MM.1S (cell line): ENCODE data around the gene CISD1.

ENCODE experiments used
- DNase-seq: peaks from one replicate; pipeline ENCODE4 v3.0.0-alpha.2; 2015
- H2AFZ ChIP-seq: fragments of 300-600 bp; sonication (generic); 2 replicates; pipeline ENCODE4 v1.6.0; 2016; ENCODE audit warnings: antibody characterized with exemption, low read length
- H3F3A ChIP-seq: fragments of 300-600 bp; sonication (generic); 2 replicates; pipeline ENCODE4 v1.6.1; 2016; ENCODE audit warnings: mild to moderate bottlenecking, antibody characterized with exemption, low read length, moderate library complexity, mixed read lengths; ENCODE audit not compliant: insufficient read depth
- H3K27ac ChIP-seq: fragments of 300-600 bp; sonication (generic); 2 replicates; pipeline ENCODE4 v1.5.1; 2016; ENCODE audit warnings: mild to moderate bottlenecking, low read length
- H3K27me3 ChIP-seq: fragments of 300-600 bp; sonication (generic); replicated peaks from 2 replicates; pipeline ENCODE4 v1.6.0; 2016; ENCODE audit warnings: low read length; ENCODE audit not compliant: insufficient read depth
- H3K36me3 ChIP-seq: fragments of 300-600 bp; sonication (generic); replicated peaks from 2 replicates; pipeline ENCODE4 v1.6.1; 2016; ENCODE audit warnings: mild to moderate bottlenecking, low read length, mixed read lengths; ENCODE audit not compliant: insufficient read depth
- H3K4me1 ChIP-seq: fragments of 300-600 bp; sonication (generic); 2 replicates; pipeline ENCODE4 v1.6.1; 2016; ENCODE audit warnings: low read length, mixed read lengths
- H3K4me2 ChIP-seq: fragments of 300-600 bp; sonication (generic); 2 replicates; pipeline ENCODE4 v1.6.0; 2016; ENCODE audit warnings: low read depth, low read length
- H3K4me3 ChIP-seq: fragments of 300-600 bp; sonication (generic); 2 replicates; pipeline ENCODE4 v1.5.1; 2016; ENCODE audit warnings: low read length, mixed read lengths
- H3K79me2 ChIP-seq: fragments of 300-600 bp; sonication (generic); 2 replicates; pipeline ENCODE4 v1.6.1; 2016; ENCODE audit warnings: mixed run types, low read length, mixed read lengths
- H3K9ac ChIP-seq: fragments of 300-600 bp; sonication (generic); 2 replicates; pipeline ENCODE4 v1.6.1; 2016; ENCODE audit warnings: low read length, mixed read lengths
- H3K9me2 ChIP-seq: fragments of 300-600 bp; sonication (generic); replicated peaks from 2 replicates; pipeline ENCODE4 v1.6.1; 2016; ENCODE audit warnings: mild to moderate bottlenecking, low read length, mixed read lengths; ENCODE audit not compliant: insufficient read depth
- H3K9me3 ChIP-seq: fragments of 300-600 bp; sonication (generic); replicated peaks from 2 replicates; pipeline ENCODE4 v1.6.1; 2016; ENCODE audit warnings: mild to moderate bottlenecking, low read length, mixed read lengths; ENCODE audit not compliant: insufficient read depth
- H4K20me1 ChIP-seq: fragments of 300-600 bp; sonication (generic); 2 replicates; pipeline ENCODE4 v1.6.1; 2016; ENCODE audit warnings: mild to moderate bottlenecking, low read length, moderate library complexity, mixed read lengths; ENCODE audit not compliant: insufficient read depth
- EZH2 ChIP-seq: fragments of 300-600 bp; sonication (generic); optimal IDR thresholded peaks from 2 replicates; pipeline ENCODE3; 2017; ENCODE audit warnings: low read depth, mild to moderate bottlenecking, antibody characterized with exemption, low read length, mixed read lengths
- EZH2phosphoT487 ChIP-seq: fragments of 300-600 bp; sonication (generic); IDR thresholded peaks from 2 replicates; pipeline ENCODE4 v1.6.1; 2018; ENCODE audit warnings: antibody characterized with exemption, low read length
- TF ChIP-seq, protein P1 (sequence below): fragments of 300-600 bp; sonication (generic); IDR thresholded peaks from 2 replicates; pipeline ENCODE4 v1.5.1; 2016; ENCODE audit warnings: antibody characterized with exemption, low read length, mixed read lengths

Gene CISD1

DNA sequence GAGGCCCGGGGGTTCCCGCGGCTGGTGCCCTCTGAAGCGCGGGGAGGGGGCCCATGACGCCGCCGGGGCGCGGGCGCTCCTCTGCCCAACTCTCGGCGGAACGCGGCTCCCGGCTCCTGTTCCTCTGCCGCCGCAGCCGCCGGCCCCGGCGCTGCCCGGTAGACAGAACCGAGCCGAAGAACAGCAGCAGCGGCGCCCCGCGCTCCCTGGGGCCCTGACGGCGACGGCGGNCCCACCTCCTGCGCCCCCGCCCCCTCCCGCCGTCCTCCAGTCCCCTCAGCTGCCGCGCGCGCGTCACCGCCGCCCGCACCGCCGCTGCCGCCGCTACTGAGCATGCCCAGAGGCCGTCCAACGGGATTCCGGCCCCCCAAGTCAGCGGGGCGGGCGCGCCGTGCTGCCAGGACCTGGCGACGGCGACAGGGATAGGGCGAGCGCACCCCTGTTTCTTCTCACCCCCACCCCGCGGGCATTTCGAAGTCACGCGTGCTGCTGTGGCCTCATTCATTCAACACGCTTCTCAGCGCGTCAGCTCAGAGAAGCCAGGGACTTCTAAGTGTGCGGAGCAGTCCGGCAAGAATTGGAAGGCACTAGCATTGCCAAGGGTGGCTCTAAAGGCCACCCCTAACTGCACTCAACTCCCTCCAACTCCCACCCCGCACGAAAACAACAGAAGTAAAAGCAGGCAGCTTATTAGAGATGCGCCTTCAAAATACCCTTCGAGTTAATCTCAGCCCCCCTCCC lies 1.1 kb upstream of the CISD1 start, which contains the start of gene IPMK:
TSS of gene IPMK (minus strand) at position 182 of the 741 bp plus-strand sequence. CDS start 283 bp downstream, outside the sequence.
- Histone ChIP-seq H4K20me1 (no peaks in the 10 kb centered on the region), H3K36me3 (no peaks in the 10 kb centered on the region), H3K9me3 (no peaks in the 10 kb centered on the region), H3K27ac (peak within 1 kb of the TSS; percentile 76), H3K9ac (peak within 1 kb of the TSS; percentile 83), H3K27me3 (no peaks in the 10 kb centered on the region), H3K9me2 (no peaks in the 10 kb centered on the region), H3K4me2 (peak within 1 kb of the TSS; percentile 97), H2AFZ (peak within 1 kb of the TSS; percentile 88), H3F3A (peaks cover 27% of the 10 kb centered on the region), H3K79me2 (peaks cover 81% of the 10 kb centered on the region), H3K4me1 (peaks cover 7% of the 10 kb centered on the region; the same call in 1 of the 2 replicates), H3K4me3 (peak within 1 kb of the TSS; percentile 97)
- DNase-seq = peak; percentile 95
- TF ChIP-seq EZH2phosphoT487 = no peak
- TF ChIP-seq EZH2 = no peak
- TF ChIP-seq, protein P1, sequence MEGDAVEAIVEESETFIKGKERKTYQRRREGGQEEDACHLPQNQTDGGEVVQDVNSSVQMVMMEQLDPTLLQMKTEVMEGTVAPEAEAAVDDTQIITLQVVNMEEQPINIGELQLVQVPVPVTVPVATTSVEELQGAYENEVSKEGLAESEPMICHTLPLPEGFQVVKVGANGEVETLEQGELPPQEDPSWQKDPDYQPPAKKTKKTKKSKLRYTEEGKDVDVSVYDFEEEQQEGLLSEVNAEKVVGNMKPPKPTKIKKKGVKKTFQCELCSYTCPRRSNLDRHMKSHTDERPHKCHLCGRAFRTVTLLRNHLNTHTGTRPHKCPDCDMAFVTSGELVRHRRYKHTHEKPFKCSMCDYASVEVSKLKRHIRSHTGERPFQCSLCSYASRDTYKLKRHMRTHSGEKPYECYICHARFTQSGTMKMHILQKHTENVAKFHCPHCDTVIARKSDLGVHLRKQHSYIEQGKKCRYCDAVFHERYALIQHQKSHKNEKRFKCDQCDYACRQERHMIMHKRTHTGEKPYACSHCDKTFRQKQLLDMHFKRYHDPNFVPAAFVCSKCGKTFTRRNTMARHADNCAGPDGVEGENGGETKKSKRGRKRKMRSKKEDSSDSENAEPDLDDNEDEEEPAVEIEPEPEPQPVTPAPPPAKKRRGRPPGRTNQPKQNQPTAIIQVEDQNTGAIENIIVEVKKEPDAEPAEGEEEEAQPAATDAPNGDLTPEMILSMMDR = no peak

DNA sequence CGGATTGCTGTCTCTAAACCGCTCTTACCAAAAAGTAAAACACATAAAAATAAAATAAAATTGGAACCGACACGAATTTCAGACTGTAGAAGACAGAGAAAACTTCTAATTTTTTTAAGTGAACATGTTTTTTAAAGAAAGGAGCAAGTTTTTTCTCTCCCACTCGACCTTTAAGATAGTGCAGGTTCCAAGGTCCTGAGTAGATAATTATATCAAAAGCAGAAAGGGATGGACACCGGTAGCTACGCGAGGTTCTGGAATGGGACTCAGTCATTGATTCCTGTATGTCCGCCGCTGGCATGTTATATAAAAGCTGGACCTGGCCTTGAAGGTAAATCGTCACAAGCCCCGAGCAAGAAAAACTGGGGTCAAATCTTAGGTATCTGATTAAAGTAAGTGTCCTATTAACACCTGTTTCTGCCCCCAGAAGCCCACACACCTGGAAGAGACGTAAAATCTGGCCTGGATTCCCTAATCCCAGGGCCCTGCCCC lies 462 bp upstream of the CISD1 start:
- H3K36me3 ChIP-seq = no peaks in the 10 kb centered on the region
- peak overlapping the region; percentile 91 for H3K4me2 ChIP-seq
- no peaks in the 10 kb centered on the region for H4K20me1 ChIP-seq
- DNase-seq = no peak
- no peaks in the 10 kb centered on the region for H3K9me3 ChIP-seq
- peak overlapping the region; percentile 56 for H3K9ac ChIP-seq
- H3K27ac ChIP-seq = peak overlapping the region; percentile 76
- peak overlapping the region; percentile 67 for H3K4me3 ChIP-seq
- peaks cover 7% of the 10 kb centered on the region; the same call in 1 of the 2 replicates for H3K4me1 ChIP-seq
- no peaks in the 10 kb centered on the region for H3K27me3 ChIP-seq
- H2AFZ ChIP-seq = peak overlapping the region; percentile 78
- H3K79me2 ChIP-seq = peaks cover 81% of the 10 kb centered on the region
- H3K9me2 ChIP-seq = no peaks in the 10 kb centered on the region
- TF ChIP-seq EZH2phosphoT487 (no peak), EZH2 (no peak)
- TF ChIP-seq, protein P1 = no peak
- peaks cover 27% of the 10 kb centered on the region for H3F3A ChIP-seq

DNA sequence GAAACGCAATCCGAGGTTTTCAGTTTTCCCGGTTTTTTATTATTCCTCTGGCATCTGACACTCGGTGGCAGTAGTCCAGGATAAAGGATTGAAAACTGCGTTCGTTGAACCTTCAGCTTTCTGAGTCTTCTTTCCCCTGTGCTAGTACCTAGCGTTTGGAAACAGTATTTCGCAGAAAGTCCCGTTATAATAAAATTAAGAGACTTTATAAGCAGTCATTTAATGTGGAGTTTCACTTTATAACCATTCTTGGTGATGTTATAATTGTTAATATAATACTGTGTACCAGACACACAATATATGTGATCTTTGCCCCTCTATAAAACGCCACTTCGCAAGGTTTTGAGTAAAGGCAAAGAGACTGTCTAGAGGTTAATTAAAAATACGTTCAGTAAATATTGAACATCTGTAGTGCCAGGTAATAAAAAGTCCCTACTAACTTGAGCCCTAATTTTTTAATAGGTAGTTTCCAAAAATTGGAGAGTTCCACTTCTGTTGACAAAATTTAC lies 874 bp downstream of the CISD1 start:
- Histone ChIP-seq H3K9me2 (no peaks in the 10 kb centered on the region), H3F3A (peaks cover 27% of the 10 kb centered on the region), H3K36me3 (no peaks in the 10 kb centered on the region), H3K9ac (peak overlapping the region; percentile 75), H3K4me2 (peak overlapping the region; percentile 90), H3K27ac (peak overlapping the region; percentile 76; the same call in 1 of the 2 replicates), H4K20me1 (no peaks in the 10 kb centered on the region), H3K79me2 (peaks cover 75% of the 10 kb centered on the region), H3K4me3 (peak overlapping the region; percentile 70), H2AFZ (peak overlapping the region; percentile 72), H3K4me1 (peaks cover 7% of the 10 kb centered on the region; the same call in 1 of the 2 replicates), H3K9me3 (no peaks in the 10 kb centered on the region), H3K27me3 (no peaks in the 10 kb centered on the region)
- no peak for TF ChIP-seq EZH2
- TF ChIP-seq, protein P1 = no peak
- TF ChIP-seq EZH2phosphoT487 = no peak
- peak; percentile 18 for DNase-seq
